ENCODE measurements around the gene CMTR1. TPM values are rescaled to one million over a fixed set of nuclear protein-coding genes. Genes with fewer than 3 reads are reported as not detected.

CMTR1 gene
- total and polyA plus RNA-seq, 5 donors, result 24.3 to 46.9 (median 36.7) TPM

GRCh38 chr6:37456816-37457560 lies 24.0 kb downstream of the CMTR1 start:
- H3K4me3 ChIP-seq (ENCODE audit: low read length), result no peak overlapping the region
- peaks cover 4% of the 10 kb centered on the region for H3K4me1 ChIP-seq (ENCODE audit: control insufficient read depth, insufficient read depth, low read length)
- DNase-seq, result peak; percentile 63 to 77 (median 73)
- 36% methylated on average over 6 of the region's 6 CpGs for WGBS
- H3K27ac ChIP-seq (ENCODE audit: low read length), result no peak overlapping the region
- no peaks in the 10 kb centered on the region for H3K9me3 ChIP-seq (ENCODE audit: control insufficient read depth, low read length)
- ATAC-seq, result peak; percentile 71 to 87
- intact Hi-C loops (cut with DNase I), result no loop called here
- H3K27me3 ChIP-seq (ENCODE audit: control insufficient read depth, insufficient read depth), result no peaks in the 10 kb centered on the region

- H3K4me3 ChIP-seq (ENCODE audit: low read length), result no peak overlapping the region
- ATAC-seq (no peak), DNase-seq (no peak)
- H3K27me3 ChIP-seq (ENCODE audit: control insufficient read depth, insufficient read depth), result no peaks in the 10 kb centered on the region
- no peaks in the 10 kb centered on the region for H3K4me1 ChIP-seq (ENCODE audit: control insufficient read depth, insufficient read depth, low read length)
- H3K9me3 ChIP-seq (ENCODE audit: control insufficient read depth, low read length), result no peaks in the 10 kb centered on the region
- no peak overlapping the region for H3K27ac ChIP-seq (ENCODE audit: low read length)
- intact Hi-C loops (cut with DNase I), result no loop called here
- 79% methylated on average over 5 of the region's 5 CpGs for WGBS
Observed at GRCh38 chr6:37459981-37460800, 27.2 kb downstream of the CMTR1 start.

GRCh38 chr6:37460805-37461204 lies 27.8 kb downstream of the CMTR1 start:
- no peak overlapping the region for H3K27ac ChIP-seq (ENCODE audit: low read length)

GRCh38 chr6:37463110-37463509 lies 30.1 kb downstream of the CMTR1 start:
- Histone ChIP-seq H3K4me3 (ENCODE audit: low read length) (no peak overlapping the region), H3K27me3 (ENCODE audit: control insufficient read depth, insufficient read depth) (no peaks in the 10 kb centered on the region), H3K27ac (ENCODE audit: low read length) (no peak overlapping the region), H3K9me3 (ENCODE audit: control insufficient read depth, low read length) (no peaks in the 10 kb centered on the region), H3K4me1 (ENCODE audit: control insufficient read depth, insufficient read depth, low read length) (no peaks in the 10 kb centered on the region)
- DNase-seq (no peak), ATAC-seq (no peak)
- intact Hi-C loops (cut with DNase I), result no loop called here

More at GRCh38 chr6:37460805-37461204, 27.8 kb downstream of the CMTR1 start:
- H3K4me1 ChIP-seq (ENCODE audit: control insufficient read depth, insufficient read depth, low read length), result no peaks in the 10 kb centered on the region
- H3K4me3 ChIP-seq (ENCODE audit: low read length), result no peak overlapping the region
- no peaks in the 10 kb centered on the region for H3K9me3 ChIP-seq (ENCODE audit: control insufficient read depth, low read length)
- H3K27me3 ChIP-seq (ENCODE audit: control insufficient read depth, insufficient read depth), result no peaks in the 10 kb centered on the region
- DNase-seq (no peak), ATAC-seq (no peak)
- 63% methylated on average over 2 of the region's 2 CpGs for WGBS
- intact Hi-C loops (cut with DNase I), result no loop called here

- Histone ChIP-seq H3K27me3 (ENCODE audit: control insufficient read depth, insufficient read depth) (no peaks in the 10 kb centered on the region), H3K4me3 (ENCODE audit: low read length) (no peak overlapping the region), H3K9me3 (ENCODE audit: control insufficient read depth, low read length) (no peaks in the 10 kb centered on the region), H3K27ac (ENCODE audit: low read length) (no peak overlapping the region), H3K4me1 (ENCODE audit: control insufficient read depth, insufficient read depth, low read length) (no peaks in the 10 kb centered on the region)
- intact Hi-C loops (cut with DNase I), result no loop called here
- DNase-seq (no peak), ATAC-seq (no peak)
Observed at GRCh38 chr6:37467718-37468117, 34.7 kb downstream of the CMTR1 start.

- peak overlapping the region; percentile 83 for H3K27ac ChIP-seq (ENCODE audit: low read length)
Observed at GRCh38 chr6:37473364-37474095, 40.5 kb downstream of the CMTR1 start.

GRCh38 chr6:37474316-37474715 lies 41.3 kb downstream of the CMTR1 start:
- no peaks in the 10 kb centered on the region for H3K27me3 ChIP-seq (ENCODE audit: control insufficient read depth, insufficient read depth)
- H3K27ac ChIP-seq (ENCODE audit: low read length), result peak overlapping the region; percentile 44
- DNase-seq (no peak), ATAC-seq (no peak)
- H3K4me1 ChIP-seq (ENCODE audit: control insufficient read depth, insufficient read depth, low read length), result no peaks in the 10 kb centered on the region
- no peak overlapping the region for H3K4me3 ChIP-seq (ENCODE audit: low read length)
- intact Hi-C loops (cut with DNase I), result no loop called here
- WGBS, result 85% methylated on average over 4 of the region's 4 CpGs
- no peaks in the 10 kb centered on the region for H3K9me3 ChIP-seq (ENCODE audit: control insufficient read depth, low read length)

More at GRCh38 chr6:37473364-37474095, 40.5 kb downstream of the CMTR1 start:
- H3K4me1 ChIP-seq (ENCODE audit: control insufficient read depth, insufficient read depth, low read length), result no peaks in the 10 kb centered on the region
- intact Hi-C loops (cut with DNase I), result no loop called here
- no peaks in the 10 kb centered on the region for H3K27me3 ChIP-seq (ENCODE audit: control insufficient read depth, insufficient read depth)
- H3K4me3 ChIP-seq (ENCODE audit: low read length), result no peak overlapping the region
- peak; percentile 76 to 81 for ATAC-seq
- WGBS, result 49% methylated on average over 8 of the region's 8 CpGs
- DNase-seq, result peak; percentile 69 to 85 (median 83)
- H3K9me3 ChIP-seq (ENCODE audit: control insufficient read depth, low read length), result no peaks in the 10 kb centered on the region

GRCh38 chr6:37477191-37477590 lies 44.2 kb downstream of the CMTR1 start:
- peaks cover 8% of the 10 kb centered on the region for H3K4me1 ChIP-seq (ENCODE audit: control insufficient read depth, insufficient read depth, low read length)
- ATAC-seq (no peak), DNase-seq (no peak)
- no peak overlapping the region for H3K27ac ChIP-seq (ENCODE audit: low read length)
- 67% methylated on average over 3 of the region's 3 CpGs for WGBS
- no peaks in the 10 kb centered on the region for H3K9me3 ChIP-seq (ENCODE audit: control insufficient read depth, low read length)
- H3K27me3 ChIP-seq (ENCODE audit: control insufficient read depth, insufficient read depth), result no peaks in the 10 kb centered on the region
- no peak overlapping the region for H3K4me3 ChIP-seq (ENCODE audit: low read length)
- intact Hi-C loops (cut with DNase I), result no loop called here

- H3K27me3 ChIP-seq (ENCODE audit: control insufficient read depth, insufficient read depth), result no peaks in the 10 kb centered on the region
- 87% methylated on average over 18 of the region's 18 CpGs for WGBS
- no peak for ATAC-seq
- peaks cover 8% of the 10 kb centered on the region for H3K4me1 ChIP-seq (ENCODE audit: control insufficient read depth, insufficient read depth, low read length)
- H3K9me3 ChIP-seq (ENCODE audit: control insufficient read depth, low read length), result no peaks in the 10 kb centered on the region
- intact Hi-C loops (cut with DNase I), result no loop called here
- no peak overlapping the region for H3K4me3 ChIP-seq (ENCODE audit: low read length)
- DNase-seq, result no peak
- no peak overlapping the region for H3K27ac ChIP-seq (ENCODE audit: low read length)
Observed at GRCh38 chr6:37477656-37478435, 44.8 kb downstream of the CMTR1 start.

- Histone ChIP-seq H3K4me1 (ENCODE audit: control insufficient read depth, insufficient read depth, low read length) (peaks cover 8% of the 10 kb centered on the region), H3K4me3 (ENCODE audit: low read length) (no peak overlapping the region), H3K27ac (ENCODE audit: low read length) (no peak overlapping the region), H3K9me3 (ENCODE audit: control insufficient read depth, low read length) (no peaks in the 10 kb centered on the region), H3K27me3 (ENCODE audit: control insufficient read depth, insufficient read depth) (no peaks in the 10 kb centered on the region)
- ATAC-seq (no peak), DNase-seq (no peak)
- WGBS, result 93% methylated on average over 7 of the region's 7 CpGs
- intact Hi-C loops (cut with DNase I), result no loop called here
Observed at GRCh38 chr6:37478827-37479226, 45.8 kb downstream of the CMTR1 start.

All from right cardiac atrium (tissue), 5 donors.